Activated naive CD4-positive, alpha-beta T cell treated with anti-CD3 and anti-CD28 coated beads, Interleukin-2, amount 50 U/mL, for 24 hours (primary cell): ENCODE data around the gene JCHAIN.
"Not testable (repeated sequence)": the region's sequence is repeated elsewhere in the genome, so short reads cannot be mapped to it uniquely, and the experiment has no call there.

Experiments used
- H3K27ac Mint-ChIP-seq: one replicate; pipeline ENCODE4 v1.8.0; 2021; ENCODE audit warnings: mild to moderate bottlenecking, mixed read lengths
- H3K27me3 Mint-ChIP-seq: one replicate; pipeline ENCODE4 v1.8.0; 2021; ENCODE audit warnings: mixed read lengths
- H3K36me3 Mint-ChIP-seq: one replicate; pipeline ENCODE4 v1.8.0; 2021; ENCODE audit warnings: mixed read lengths
- H3K4me1 Mint-ChIP-seq: one replicate; pipeline ENCODE4 v1.8.0; 2021; ENCODE audit warnings: mixed read lengths
- H3K4me3 Mint-ChIP-seq: one replicate; pipeline ENCODE4 v1.8.0; 2021; ENCODE audit warnings: mild to moderate bottlenecking, mixed read lengths
- H3K9me3 Mint-ChIP-seq: one replicate; pipeline ENCODE4 v1.8.0; 2021; ENCODE audit warnings: mixed read lengths

Gene JCHAIN

DNA sequence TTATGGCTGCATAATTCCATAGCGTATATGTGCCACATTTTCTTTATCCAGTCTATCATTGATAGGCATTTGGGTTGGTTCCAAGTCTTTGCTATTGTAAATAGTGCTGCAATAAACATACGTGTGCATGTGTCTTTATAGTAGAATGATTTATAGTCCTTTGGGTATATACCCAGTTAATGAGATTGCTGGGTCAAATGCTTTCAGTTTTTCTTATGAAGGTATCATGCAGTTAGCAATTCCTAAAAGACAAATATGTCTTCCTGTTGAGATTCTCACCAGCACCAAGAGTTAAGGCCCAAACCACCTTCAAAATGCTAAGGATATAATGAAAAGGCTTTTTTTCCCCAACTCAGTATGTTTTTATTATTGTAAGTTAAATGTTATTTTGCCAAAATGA lies 36.3 kb upstream of the JCHAIN start:
- H3K36me3 Mint-ChIP-seq, H3K9me3 Mint-ChIP-seq, H3K4me3 Mint-ChIP-seq, H3K27me3 Mint-ChIP-seq: not testable (repeated sequence)
- Mint-ChIP-seq H3K27ac (peak overlapping the region; percentile 43), H3K4me1 (peaks cover 30% of the 10 kb centered on the region)

- no peaks in the 10 kb centered on the region for H3K36me3 Mint-ChIP-seq
- no peak overlapping the region for H3K4me3 Mint-ChIP-seq
- no peak overlapping the region for H3K27ac Mint-ChIP-seq
- H3K4me1 Mint-ChIP-seq, result peaks cover 20% of the 10 kb centered on the region
- H3K27me3 Mint-ChIP-seq, result no peaks in the 10 kb centered on the region
- no peaks in the 10 kb centered on the region for H3K9me3 Mint-ChIP-seq
These were observed 35.0 kb upstream of the JCHAIN start for GRCh38 chr4:70701271-70701670.

GRCh38 chr4:70700712-70701111 lies 34.4 kb upstream of the JCHAIN start:
- no peaks in the 10 kb centered on the region for H3K9me3 Mint-ChIP-seq
- no peak overlapping the region for H3K27ac Mint-ChIP-seq
- no peaks in the 10 kb centered on the region for H3K27me3 Mint-ChIP-seq
- H3K36me3 Mint-ChIP-seq, result no peaks in the 10 kb centered on the region
- H3K4me1 Mint-ChIP-seq, result peaks cover 14% of the 10 kb centered on the region
- no peak overlapping the region for H3K4me3 Mint-ChIP-seq

GRCh38 chr4:70698435-70698834 lies 32.1 kb upstream of the JCHAIN start:
- not testable (repeated sequence) for H3K9me3 Mint-ChIP-seq, H3K36me3 Mint-ChIP-seq, H3K4me1 Mint-ChIP-seq, H3K4me3 Mint-ChIP-seq, H3K27ac Mint-ChIP-seq, H3K27me3 Mint-ChIP-seq

DNA sequence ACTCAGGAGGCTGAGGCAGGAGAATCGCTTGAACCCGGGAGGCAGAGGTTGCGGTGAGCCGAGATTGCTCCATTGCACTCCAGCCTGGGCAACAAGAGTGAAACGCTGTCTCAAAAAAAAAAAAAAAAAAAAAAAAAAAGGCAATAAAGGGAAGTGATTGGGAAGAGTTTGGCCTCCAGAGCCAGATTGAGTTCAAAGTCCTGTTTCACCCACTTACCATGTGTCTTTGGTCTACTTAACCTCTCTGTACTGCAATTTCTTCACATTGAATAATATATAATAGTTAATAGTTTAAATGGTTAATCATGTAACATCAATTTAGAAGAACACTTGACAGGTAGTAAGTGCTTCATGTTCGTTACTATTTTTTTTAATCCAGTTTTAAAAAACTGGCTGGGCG lies 28.3 kb upstream of the JCHAIN start:
- H3K36me3 Mint-ChIP-seq, result peaks cover 12% of the 10 kb centered on the region
- peaks cover 21% of the 10 kb centered on the region for H3K4me1 Mint-ChIP-seq
- not testable (repeated sequence) for H3K4me3 Mint-ChIP-seq, H3K9me3 Mint-ChIP-seq, H3K27ac Mint-ChIP-seq, H3K27me3 Mint-ChIP-seq

- Mint-ChIP-seq H3K9me3 (peaks cover 5% of the 10 kb centered on the region), H3K36me3 (peaks cover 24% of the 10 kb centered on the region), H3K27ac (no peak overlapping the region)
These were observed 25.4 kb upstream of the JCHAIN start for GRCh38 chr4:70691661-70692060.

GRCh38 chr4:70688795-70689231 lies 22.5 kb upstream of the JCHAIN start:
- H3K27me3 Mint-ChIP-seq, result no peaks in the 10 kb centered on the region
- H3K9me3 Mint-ChIP-seq, result peaks cover 5% of the 10 kb centered on the region
- H3K4me1 Mint-ChIP-seq, result peaks cover 44% of the 10 kb centered on the region

More at GRCh38 chr4:70691661-70692060, 25.4 kb upstream of the JCHAIN start:
- Mint-ChIP-seq H3K4me1 (peaks cover 44% of the 10 kb centered on the region), H3K4me3 (peak overlapping the region; percentile 53), H3K27me3 (no peaks in the 10 kb centered on the region)

GRCh38 chr4:70687821-70688794 lies 21.8 kb upstream of the JCHAIN start, which contains the start of gene UTP3:
Gene UTP3 (plus strand): TSS chr4:70688532. CDS start chr4:70688678, 146 bp downstream.
- Mint-ChIP-seq H3K9me3 (peaks cover 5% of the 10 kb centered on the region), H3K27me3 (no peaks in the 10 kb centered on the region), H3K27ac (peak within 1 kb of the TSS; percentile 99), H3K4me3 (peak within 1 kb of the TSS; percentile 93), H3K4me1 (peaks cover 44% of the 10 kb centered on the region), H3K36me3 (peaks cover 24% of the 10 kb centered on the region)

More at GRCh38 chr4:70688795-70689231, 22.5 kb upstream of the JCHAIN start:
- peaks cover 24% of the 10 kb centered on the region for H3K36me3 Mint-ChIP-seq
- H3K4me3 Mint-ChIP-seq, result peak overlapping the region; percentile 93
- H3K27ac Mint-ChIP-seq, result peak overlapping the region; percentile 99

GRCh38 chr4:70687392-70687791 lies 21.1 kb upstream of the JCHAIN start:
- Mint-ChIP-seq H3K27ac (peak overlapping the region; percentile 99), H3K9me3 (peaks cover 5% of the 10 kb centered on the region), H3K4me1 (peaks cover 44% of the 10 kb centered on the region), H3K27me3 (no peaks in the 10 kb centered on the region), H3K36me3 (peaks cover 24% of the 10 kb centered on the region), H3K4me3 (peak overlapping the region; percentile 93)

DNA sequence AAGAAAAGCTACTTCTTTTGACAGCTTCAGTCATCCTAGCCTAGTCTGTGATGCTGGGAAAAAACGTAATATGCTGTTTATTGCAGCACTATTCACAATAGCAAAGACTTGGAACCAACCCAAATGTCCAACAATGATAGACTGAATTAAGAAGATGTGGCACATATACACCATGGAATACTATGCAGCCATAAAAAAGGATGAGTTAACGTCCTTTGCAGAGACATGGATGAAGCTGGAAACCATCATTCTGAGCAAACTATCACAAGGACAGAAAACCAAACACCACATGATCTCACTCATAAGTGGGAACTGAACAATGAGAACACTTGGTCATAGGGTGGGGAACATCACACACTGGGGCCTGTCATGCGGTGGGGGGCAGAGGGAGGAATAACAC lies 15.8 kb upstream of the JCHAIN start:
- H3K4me3 Mint-ChIP-seq, H3K27me3 Mint-ChIP-seq, H3K36me3 Mint-ChIP-seq, H3K4me1 Mint-ChIP-seq, H3K9me3 Mint-ChIP-seq, H3K27ac Mint-ChIP-seq: not testable (repeated sequence)

GRCh38 chr4:70681704-70682103 lies 15.4 kb upstream of the JCHAIN start:
- H3K4me1 Mint-ChIP-seq, result peaks cover 6% of the 10 kb centered on the region
- H3K4me3 Mint-ChIP-seq, result no peak overlapping the region
- no peaks in the 10 kb centered on the region for H3K36me3 Mint-ChIP-seq
- no peaks in the 10 kb centered on the region for H3K27me3 Mint-ChIP-seq
- H3K9me3 Mint-ChIP-seq, result no peaks in the 10 kb centered on the region
- H3K27ac Mint-ChIP-seq, result no peak overlapping the region

- Mint-ChIP-seq H3K9me3 (no peaks in the 10 kb centered on the region), H3K4me3 (no peak overlapping the region), H3K4me1 (peaks cover 6% of the 10 kb centered on the region), H3K27ac (no peak overlapping the region), H3K36me3 (no peaks in the 10 kb centered on the region), H3K27me3 (no peaks in the 10 kb centered on the region)
These were observed 14.6 kb upstream of the JCHAIN start for GRCh38 chr4:70680934-70681333.

GRCh38 chr4:70678383-70678999 lies 12.2 kb upstream of the JCHAIN start:
- Mint-ChIP-seq H3K27ac (no peak overlapping the region), H3K4me1 (peaks cover 6% of the 10 kb centered on the region), H3K4me3 (no peak overlapping the region), H3K9me3 (no peaks in the 10 kb centered on the region), H3K27me3 (no peaks in the 10 kb centered on the region), H3K36me3 (no peaks in the 10 kb centered on the region)

GRCh38 chr4:70676554-70677090 lies 10.3 kb upstream of the JCHAIN start:
- H3K27me3 Mint-ChIP-seq, result no peaks in the 10 kb centered on the region
- no peaks in the 10 kb centered on the region for H3K9me3 Mint-ChIP-seq
- H3K4me3 Mint-ChIP-seq, result no peak overlapping the region
- no peak overlapping the region for H3K27ac Mint-ChIP-seq
- H3K4me1 Mint-ChIP-seq, result peaks cover 6% of the 10 kb centered on the region
- H3K36me3 Mint-ChIP-seq, result no peaks in the 10 kb centered on the region

- no peak overlapping the region for H3K27ac Mint-ChIP-seq
- H3K4me1 Mint-ChIP-seq, result peaks cover 6% of the 10 kb centered on the region
- no peaks in the 10 kb centered on the region for H3K9me3 Mint-ChIP-seq
These were observed 8.4 kb upstream of the JCHAIN start for GRCh38 chr4:70674731-70675130.

GRCh38 chr4:70674191-70674590 lies 7.9 kb upstream of the JCHAIN start:
- H3K4me3 Mint-ChIP-seq, result no peak overlapping the region
- no peak overlapping the region for H3K27ac Mint-ChIP-seq
- H3K9me3 Mint-ChIP-seq, result no peaks in the 10 kb centered on the region
- H3K4me1 Mint-ChIP-seq, result peaks cover 6% of the 10 kb centered on the region
- H3K27me3 Mint-ChIP-seq, result peaks cover 1% of the 10 kb centered on the region
- H3K36me3 Mint-ChIP-seq, result no peaks in the 10 kb centered on the region

More at GRCh38 chr4:70674731-70675130, 8.4 kb upstream of the JCHAIN start:
- H3K27me3 Mint-ChIP-seq, result peaks cover 1% of the 10 kb centered on the region
- no peak overlapping the region for H3K4me3 Mint-ChIP-seq
- no peaks in the 10 kb centered on the region for H3K36me3 Mint-ChIP-seq
